Heart left ventricle (tissue), 16 donors: ENCODE results near the gene ELL. TPM values are rescaled to one million over a fixed set of nuclear protein-coding genes. Genes with fewer than 3 reads are reported as not detected.

Experiments
- ATAC-seq, 4 donors: fragments of 200-7000 bp; cut with Tn5 transposase; one replicate each; pipeline ENCODE4 v1.9.1; 2020 to 2022; ENCODE audit warnings: moderate library complexity in 4 of 4, mild to moderate bottlenecking in 3 of 4, moderate number of reproducible peaks in 1 of 4
- DNase-seq, 5 donors: peaks; one replicate each; pipeline ENCODE4 v3.0.0-alpha.2; 2020
- H3K27ac ChIP-seq, 12 donors: fragments of 200-600 bp; sonication (generic) in 4 of 12; one replicate each; pipeline versions ENCODE4 v1.5.0 to v1.8.0; 2016 to 2022; ENCODE audit warnings: mild to moderate bottlenecking in 2 of 12
- H3K27me3 ChIP-seq, 9 donors: fragments of 200-600 bp; sonication (generic) in 2 of 9; one replicate each; pipeline versions ENCODE4 v1.5.1 to v1.8.0; 2016 to 2022; ENCODE audit warnings: mild to moderate bottlenecking in 3 of 9
- H3K36me3 ChIP-seq, 9 donors: fragments of 200-600 bp; sonication (generic) in 2 of 9; one replicate each; pipeline versions ENCODE4 v1.5.0 to v1.8.0; 2018 to 2022; ENCODE audit warnings: mild to moderate bottlenecking in 2 of 9
- H3K4me1 ChIP-seq, 12 donors: fragments of 200-600 bp; sonication (generic) in 4 of 12; one replicate each; pipeline versions ENCODE4 v1.5.0 to v1.8.0; 2016 to 2022; ENCODE audit warnings: mild to moderate bottlenecking in 3 of 12
- H3K4me3 ChIP-seq, 12 donors: fragments of 200-600 bp; sonication (generic) in 4 of 12; one replicate each; pipeline versions ENCODE4 v1.5.0 to v1.8.0; 2017 to 2022; ENCODE audit warnings: mild to moderate bottlenecking in 9 of 12, moderate library complexity in 4 of 12
- H3K9me3 ChIP-seq, 12 donors: fragments of 200-600 bp; sonication (generic) in 4 of 12; one replicate each; pipeline versions ENCODE4 v1.5.0 to v1.8.0; 2016 to 2022; ENCODE audit warnings: mild to moderate bottlenecking in 1 of 12
- CTCF ChIP-seq, 12 donors: fragments of 200-600 bp; sonication (generic) in 4 of 12; IDR thresholded peaks; one replicate each; pipeline versions ENCODE4 v1.5.0 to v1.8.0; 2018 to 2022; ENCODE audit warnings: antibody characterized with exemption in 12 of 12, mild to moderate bottlenecking in 5 of 12
- POLR2A ChIP-seq, 2 donors: fragments of 450-650 bp; IDR thresholded peaks; one replicate each; pipeline ENCODE4 v1.6.1; 2017; ENCODE audit warnings: antibody characterized with exemption in 2 of 2, mild to moderate bottlenecking in 2 of 2, moderate library complexity in 2 of 2
- WGBS, 4 donors: extraction: QIAGEN DNeasy Blood & Tissue Kit in 2 of 4; methylation state at CpG; one replicate each; pipeline versions ENCODE4 v1.1.5 to v1.1.7; 2013 to 2018; 5-methylcytosine and 5-hydroxymethylcytosine counted together
- intact Hi-C, 10 donors: fragments of 100-400 bp; cut with DNase I; formaldehyde crosslinking; loops; one replicate each; pipeline versions ENCODE4 v1.11.1 to v1.14.2; 2022
- polyA plus RNA-seq, 2 donors: library from polyadenylated mRNA; stranded (reverse); fragments of 200-250 nt; gene quantifications; one replicate each; pipeline ENCODE4 v1.2.3, GENCODE V29; 2013
- total RNA-seq, 9 donors: library from RNA; depleted of rRNA in 2 of 9; stranded (reverse); fragments of >200 nt in 2 of 9; fragmentation: NEBNext Ultra II Directional in 3 of 9; extraction: Animal tissue kit (Norgen Biotek cat#: 25700) in 3 of 9; gene quantifications; one replicate each; pipeline versions ENCODE4 v1.1.0 to v1.2.4, GENCODE V29; 2016 to 2023
- donor health status: ischemic (EF 13 %, LVEDD 7.1; RV severe dilation, severe dysfunction).
- donor health status: healthy with polysubstance abuse.
- donor health status: DM: no; HTN: yes; CAD: no.
- donor health status: DM: no; HTN: no; CAD: no.
- donor health status: ischemic (EF 25% LVEDD 6.9; RV normal size, moderate dysfunction).
- donor health status: ischemic (EF 25% LVEDD 5.7; RV mildly dilated, moderate dysfunction).
- donor health status: healthy.
- donor health status: DM: yes; HTN: yes; CAD: no.
- donor health status: ischemic (EF 35%, LVEDD 5.7; RV mildly dilated, moderate dysfunction).
- donor health status: nonischemic (EF 11% LVEDD 7.7; RV severe dilation, severe dysfunction).
- donor health status: DM: yes; HTN: yes; CAD: no.
- donor health status: PGD.
- donor health status: ischemic (EF 29% LVEDD 5.4; RV normal size, mild dysfunction).
- donor health status: nonischemic (EF 23%, LVEDD 6.1; RV moderate dilation, normal function).

ELL gene
- total and polyA plus RNA-seq, 11 donors: 5.9 to 17.8 (median 7.3) TPM

GRCh38 chr19:18487576-18488402 lies 34.1 kb downstream of the ELL start:
- WGBS, 4 donors: 82 to 87% (median 85%) methylated on average over 15 to 17 of the region's 17 CpGs
- no peak for DNase-seq
- Histone ChIP-seq H3K27ac (peak overlapping the region in 1 of 12 donors; percentile 42), H3K4me3 (no peak overlapping the region), H3K4me1 (peaks cover 9 to 85% (median 64%) of the 10 kb centered on the region in 12 donors), H3K36me3 (peaks cover 0 to 7% (median 0%) of the 10 kb centered on the region in 9 donors), H3K9me3 (no peaks in the 10 kb centered on the region), H3K27me3 (no peaks in the 10 kb centered on the region)
- no peak for TF ChIP-seq CTCF (IDR thresholded peaks at IDR 0.05)
- TF ChIP-seq POLR2A (IDR thresholded peaks at IDR 0.05): no peak
- ATAC-seq: no peak
- intact Hi-C loops: loop anchor here in 1 of 10 donors (10.0 kb wide), 1 partner anchor 67 kb away; the partner anchor contains the start of gene KXD1

GRCh38 chr19:18486746-18487145 lies 35.1 kb downstream of the ELL start:
- DNase-seq (no peak), ATAC-seq (no peak)
- intact Hi-C loops: loop anchor here in 1 of 10 donors (10.0 kb wide), 1 partner anchor 68 kb away; the partner anchor contains the start of gene KXD1
- Histone ChIP-seq H3K4me1 (peaks cover 9 to 80% (median 56%) of the 10 kb centered on the region in 12 donors), H3K9me3 (no peaks in the 10 kb centered on the region), H3K27ac (peak overlapping the region in 3 of 12 donors; percentile 56 to 77 (median 74)), H3K27me3 (no peaks in the 10 kb centered on the region), H3K4me3 (no peak overlapping the region), H3K36me3 (peaks cover 0 to 3% (median 0%) of the 10 kb centered on the region in 9 donors)
- WGBS, 4 donors: 83 to 91% (median 90%) methylated on average over 8 of the region's 8 CpGs
- TF ChIP-seq CTCF (IDR thresholded peaks at IDR 0.05) (no peak), POLR2A (IDR thresholded peaks at IDR 0.05) (no peak)

DNA sequence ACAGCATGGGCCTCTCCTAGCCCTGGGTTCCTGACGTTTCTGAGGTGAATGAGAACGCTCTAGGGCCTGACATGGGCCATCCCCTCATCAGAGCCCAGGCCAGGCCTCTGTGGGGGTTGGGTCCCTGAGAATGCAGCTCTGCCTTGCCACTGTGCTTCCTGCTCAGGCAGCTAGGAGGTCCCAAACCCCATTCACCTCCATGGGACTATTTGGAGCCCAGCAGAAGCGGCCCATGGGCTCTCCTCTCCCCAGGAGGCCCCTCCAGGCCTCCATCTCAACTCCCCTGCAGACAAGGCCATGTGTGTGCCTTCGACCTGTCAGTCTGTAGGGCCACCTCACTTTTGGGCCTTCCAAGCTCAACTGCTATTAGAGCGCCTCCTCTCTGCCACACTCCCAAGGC lies 36.9 kb downstream of the ELL start:
- H3K4me3 ChIP-seq: no peak overlapping the region
- no peak for TF ChIP-seq CTCF (IDR thresholded peaks at IDR 0.05)
- no peak for TF ChIP-seq POLR2A (IDR thresholded peaks at IDR 0.05)
- peaks cover 13 to 93% (median 62%) of the 10 kb centered on the region in 12 donors for H3K4me1 ChIP-seq
- no peak for ATAC-seq
- WGBS, 4 donors: 94 to 98% (median 96%) methylated on average over 4 to 5 of the region's 5 CpGs
- H3K36me3 ChIP-seq: no peaks in the 10 kb centered on the region
- peak overlapping the region in 1 of 12 donors; percentile 2 for H3K27ac ChIP-seq
- H3K9me3 ChIP-seq: no peaks in the 10 kb centered on the region
- intact Hi-C loops: loop anchor here in 2 of 10 donors (5.0 to 10.0 kb wide), 2 partner anchors 32 to 70 kb away; partner anchors contain the start of gene KXD1 (in 1 of the 2)
- no peak for DNase-seq
- no peaks in the 10 kb centered on the region for H3K27me3 ChIP-seq
